Inferior parietal cortex (tissue), 1 donor: Measurements from ENCODE around the gene RRM2.

Experiments
- DNase-seq: peaks from one replicate; pipeline ENCODE4 v3.0.0-alpha.2; 2016; ENCODE audit errors: extremely low spot score

RRM2 gene

DNA sequence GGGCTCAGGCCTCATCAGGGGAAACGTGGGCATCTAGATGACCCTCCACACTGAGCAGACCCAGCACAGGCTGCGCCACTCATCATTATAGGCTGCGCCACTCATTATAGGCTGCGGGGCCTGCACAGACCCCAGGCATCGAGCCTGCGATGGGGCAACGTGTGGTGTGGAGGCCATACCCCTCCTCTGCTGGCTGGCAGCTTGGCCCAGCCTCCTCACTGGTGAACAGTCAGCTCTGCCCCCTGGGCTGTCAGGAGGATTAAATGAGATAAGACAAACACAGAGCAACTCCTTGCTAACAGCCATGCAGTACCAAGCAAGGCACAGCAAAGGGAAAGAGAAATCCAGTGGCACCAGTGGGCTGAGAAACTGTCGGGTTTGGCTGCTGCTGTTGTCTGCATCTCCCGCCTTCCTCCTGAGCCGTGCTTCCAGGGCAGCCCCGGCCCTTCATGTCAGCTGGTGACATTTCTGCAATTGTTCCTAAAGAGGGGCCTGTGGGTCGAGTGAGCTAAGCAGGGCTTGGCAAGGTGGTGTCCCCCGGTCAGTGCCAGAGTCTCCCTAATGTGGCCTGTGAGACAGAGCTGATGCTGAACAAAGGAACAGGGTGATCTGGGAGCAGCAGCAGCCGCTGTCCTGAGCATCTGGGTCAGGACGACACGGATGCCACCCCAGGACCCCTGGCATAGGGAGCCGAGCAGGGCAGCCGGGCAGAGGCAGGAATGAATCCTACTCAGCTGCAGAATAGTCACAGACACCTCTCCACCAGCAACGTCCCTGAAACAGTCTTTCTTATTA is 48.7 kb downstream of the RRM2 start:
- DNase-seq: no peak

DNA sequence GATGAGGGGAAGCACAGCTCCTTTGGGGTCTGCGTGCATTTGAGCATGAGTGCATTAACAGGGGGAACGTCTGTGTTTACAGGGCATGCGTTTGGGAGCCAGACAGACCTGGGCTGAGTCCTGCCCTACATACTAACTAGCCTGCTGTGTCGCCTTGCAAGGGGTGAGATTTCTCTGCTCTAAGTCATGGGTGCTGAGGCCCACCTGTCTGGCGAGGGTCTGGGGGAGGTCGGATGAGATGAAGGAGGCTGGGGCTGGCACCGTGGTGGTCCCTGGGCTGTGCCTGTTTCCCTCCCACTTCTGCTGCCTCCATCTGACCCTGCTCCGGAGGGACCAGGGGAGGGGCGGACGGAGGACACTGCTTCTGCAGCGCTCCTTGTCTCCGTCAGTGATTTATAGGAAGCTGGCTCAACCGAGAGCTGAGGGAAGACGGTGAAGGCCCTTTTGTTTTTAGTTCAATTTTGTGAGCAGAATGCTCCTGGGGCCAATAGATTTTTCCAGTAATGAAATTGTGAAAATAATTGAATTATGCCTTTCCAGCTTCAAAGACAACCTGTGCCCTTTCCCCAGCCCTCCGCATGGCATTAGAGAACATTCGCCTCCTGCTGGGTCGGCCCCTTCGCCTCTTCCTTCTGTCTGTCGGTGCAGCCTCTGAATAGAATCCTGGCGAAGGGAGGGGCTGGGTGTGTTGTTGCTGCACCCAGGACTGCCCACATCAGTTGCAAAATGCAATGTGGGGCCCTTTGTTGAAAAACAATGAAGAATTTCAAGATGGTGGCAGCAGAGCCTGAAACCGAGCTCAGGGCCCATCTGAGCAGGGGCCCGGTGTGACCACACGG is 49.7 kb downstream of the RRM2 start:
- DNase-seq: no peak

DNA sequence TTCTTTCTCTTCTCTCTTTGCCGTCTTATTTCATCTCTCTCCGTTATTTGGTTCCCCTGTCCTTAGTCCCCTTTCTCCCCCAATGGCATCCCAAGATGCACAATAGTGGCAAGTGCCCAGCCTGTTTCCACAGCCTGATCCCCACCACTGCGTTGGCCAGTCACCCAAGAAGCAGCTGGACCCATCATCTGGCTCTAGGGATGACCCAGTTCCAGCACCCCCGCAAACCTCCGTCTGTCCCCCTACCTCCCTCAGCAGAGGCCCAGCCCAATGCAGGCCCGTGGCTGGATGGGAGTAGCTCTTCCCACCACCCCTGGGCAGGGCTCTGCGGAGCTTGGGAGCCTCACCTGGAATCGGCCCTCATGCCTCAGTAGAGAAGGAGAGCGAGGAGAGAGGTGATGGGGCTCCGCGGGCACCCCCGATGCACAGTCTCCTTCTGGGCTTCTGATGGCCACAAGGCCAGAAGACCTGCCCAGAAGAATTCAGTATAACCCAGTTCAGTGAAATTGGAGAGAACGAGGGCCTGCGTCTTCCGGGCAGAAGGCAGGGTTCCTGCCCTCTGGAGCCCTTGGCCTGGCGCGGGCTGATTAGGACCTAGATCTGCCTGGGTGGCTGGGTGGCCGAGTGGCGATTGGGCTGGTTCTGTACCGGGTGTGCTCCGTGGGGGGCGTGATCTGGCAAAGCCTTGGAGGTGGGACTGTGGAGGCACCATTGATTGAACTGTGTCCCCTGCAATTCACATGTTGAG is 50.9 kb downstream of the RRM2 start:
- no peak for DNase-seq

DNA sequence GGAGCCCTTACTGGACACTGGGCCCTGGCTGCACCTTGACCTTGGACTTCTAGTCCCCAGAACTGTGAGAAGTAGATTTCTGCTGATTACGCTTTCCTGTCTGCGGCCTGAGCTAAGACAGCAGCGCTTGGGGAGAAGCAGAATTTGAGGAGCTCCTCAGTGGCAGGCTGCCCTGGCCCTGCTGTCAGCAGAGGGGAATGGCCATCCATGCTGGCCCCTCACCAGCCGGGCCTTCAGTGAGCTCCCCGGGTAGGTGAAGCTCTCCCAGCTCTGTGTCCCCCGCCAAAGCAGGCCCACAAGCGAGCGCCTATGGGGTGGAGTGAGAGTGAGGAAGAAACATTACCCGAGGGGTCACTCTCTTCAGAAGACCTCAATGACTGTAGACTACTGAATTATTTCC is 51.6 kb downstream of the RRM2 start:
- no peak for DNase-seq

DNA sequence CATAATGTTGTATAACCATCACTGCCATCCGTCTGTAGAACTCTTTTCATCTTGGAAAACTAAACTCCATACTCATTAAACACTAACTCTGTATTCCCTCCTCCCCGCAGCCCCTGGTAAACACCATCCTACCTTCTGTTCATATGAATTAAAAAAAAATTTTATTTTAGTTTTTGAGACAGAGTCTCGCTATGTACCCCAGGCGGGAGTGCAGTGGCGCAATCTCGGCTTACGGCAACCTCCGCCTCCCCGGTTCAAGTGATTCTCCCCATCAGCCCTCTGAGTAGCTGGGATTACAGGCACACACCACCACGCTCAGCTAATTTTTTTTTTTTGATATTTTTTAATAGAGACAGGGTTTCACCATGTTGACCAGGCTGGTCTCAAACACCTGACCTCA is 52.9 kb downstream of the RRM2 start:
- DNase-seq: no peak

DNA sequence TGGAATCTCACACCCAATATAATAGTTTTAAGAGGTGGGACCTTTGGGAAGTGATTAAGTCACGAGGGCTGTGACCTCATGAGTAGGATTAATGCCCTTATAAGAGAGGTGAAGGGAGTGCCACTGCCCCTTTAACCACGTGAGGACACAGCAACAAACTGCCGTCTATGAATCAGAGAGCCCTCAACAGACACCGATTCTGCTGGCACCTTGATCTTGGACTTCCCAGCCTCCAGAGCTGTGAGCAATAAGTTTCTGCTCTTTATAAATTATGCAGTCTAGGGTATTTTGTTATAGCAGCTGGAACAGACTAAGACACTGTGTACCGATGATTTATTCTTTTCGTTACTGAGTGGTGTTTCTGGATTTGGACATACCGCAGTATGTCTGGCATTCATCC is 56.2 kb downstream of the RRM2 start:
- no peak for DNase-seq

DNA sequence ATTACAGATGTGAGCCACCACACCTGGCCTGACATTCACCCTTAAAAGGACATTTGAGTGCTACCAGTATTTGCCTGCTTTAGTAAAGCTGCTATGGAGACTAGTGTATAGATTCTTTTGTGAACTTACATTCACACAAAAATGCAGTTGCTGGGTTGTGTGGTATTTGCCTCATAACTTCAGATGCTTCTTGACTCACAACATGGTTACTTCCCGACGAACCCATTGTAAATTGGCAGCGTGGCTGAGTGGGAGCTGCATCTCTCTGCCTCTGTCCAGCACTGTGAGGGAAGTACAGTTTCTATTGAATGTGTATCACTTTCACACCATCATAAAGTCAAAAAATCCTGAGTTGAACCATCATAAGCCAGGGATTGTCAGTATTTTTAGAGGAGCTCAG is 56.9 kb downstream of the RRM2 start:
- no peak for DNase-seq

DNA sequence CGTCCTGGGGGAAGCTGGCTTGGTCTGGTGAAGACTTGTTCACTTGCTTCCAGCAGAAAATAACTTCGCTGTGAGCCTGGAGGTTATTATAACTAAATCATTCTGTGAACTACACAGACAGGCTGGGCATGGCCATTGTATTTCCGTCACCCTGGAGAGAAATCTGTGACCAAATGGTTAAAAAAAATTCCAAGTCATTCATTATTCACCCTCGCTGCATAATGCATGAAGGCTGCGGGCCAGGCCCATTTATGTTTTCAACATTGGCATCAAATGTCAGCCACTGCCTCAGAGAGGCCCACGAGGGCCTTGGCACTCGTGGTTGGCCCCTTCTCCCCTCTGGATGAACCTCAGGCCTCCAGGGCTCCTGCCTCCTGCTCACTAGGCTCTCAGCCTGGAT is 57.7 kb downstream of the RRM2 start:
- no peak for DNase-seq
